ENCODE results near the gene SPATA45. TPM values are rescaled to one million over a fixed set of nuclear protein-coding genes. Genes with fewer than 3 reads are reported as not detected.
A peak's percentile ranks its signal among the peaks of the same experiment; 100 is the strongest.

SPATA45 gene
- total and polyA plus RNA-seq, 2 of the 13 experiments (the other 11 are each of a cell fraction or from before 2014, with no cell fraction given) = 0.17 to 0.64 TPM

- TF ChIP-seq RNF2 (conservative IDR thresholded peaks at IDR 0.05; ENCODE audit: low read depth) = no peak
- TF ChIP-seq ZKSCAN1 (IDR thresholded peaks at IDR 0.05; ENCODE audit: low read length) = no peak
- TF ChIP-seq SP140L (CRISPR knock-in tag; IDR thresholded peaks at IDR 0.05; ENCODE audit: borderline replicate concordance) = no peak
- TF ChIP-seq NAIF1 (CRISPR knock-in tag; IDR thresholded peaks at IDR 0.05; ENCODE audit: borderline replicate concordance) = no peak; the same call in 1 of the 2 replicates
- peak; percentile 21; the same call in 1 of the 2 replicates for TF ChIP-seq ZNF160 (CRISPR knock-in tag; IDR thresholded peaks at IDR 0.05)
- TF ChIP-seq FOSL1 (CRISPR knock-in tag; IDR thresholded peaks at IDR 0.05; ENCODE audit: borderline replicate concordance) = no peak
- no peak for TF ChIP-seq MAFK (conservative IDR thresholded peaks at IDR 0.05 in 1 of 2, IDR thresholded peaks at IDR 0.05 in 1 of 2; ENCODE audit: low read length in 2 of 2)
- peak; percentile 7 for TF ChIP-seq RBM39 (IDR thresholded peaks at IDR 0.05; ENCODE audit: low read depth, low read length, poor library complexity, severe bottlenecking)
- no peak for TF ChIP-seq CREB1 (IDR thresholded peaks at IDR 0.05)
- TF ChIP-seq CREB1 (CRISPR knock-in tag; IDR thresholded peaks at IDR 0.05) = no peak
- no peak for TF ChIP-seq SRF (IDR thresholded peaks at IDR 0.05; ENCODE audit: low read depth, low read length)
- TF ChIP-seq KAT7 (CRISPR knock-in tag; IDR thresholded peaks at IDR 0.05; ENCODE audit: borderline replicate concordance) = peak; percentile 77
- TF ChIP-seq ZNF382 (CRISPR knock-in tag; IDR thresholded peaks at IDR 0.05; ENCODE audit: borderline replicate concordance) = no peak
- TF ChIP-seq ZNF543 (CRISPR knock-in tag; IDR thresholded peaks at IDR 0.05) = no peak; the same call in 1 of the 2 replicates
- no peak for TF ChIP-seq RARG (CRISPR knock-in tag; IDR thresholded peaks at IDR 0.05; ENCODE audit: low read depth)
- TF ChIP-seq MZF1 (CRISPR knock-in tag; IDR thresholded peaks at IDR 0.05; ENCODE audit: borderline replicate concordance) = no peak; the same call in 1 of the 2 replicates
- TF ChIP-seq NFYC (CRISPR knock-in tag; IDR thresholded peaks at IDR 0.05) = no peak
- TF ChIP-seq ZNF607 (CRISPR knock-in tag; IDR thresholded peaks at IDR 0.05; ENCODE audit: borderline replicate concordance) = 0 out of 2 replicates have a peak, but pooled peaks have one; percentile 4
- no peak for TF ChIP-seq BORCS8-MEF2B (CRISPR knock-in tag; IDR thresholded peaks at IDR 0.05)
- peak; percentile 8; the same call in 1 of the 2 replicates for TF ChIP-seq TAF1 (CRISPR knock-in tag; IDR thresholded peaks at IDR 0.05)
- 0 out of 2 replicates have a peak, but pooled peaks have one; percentile 64 for TF ChIP-seq NFAT5 (CRISPR knock-in tag; IDR thresholded peaks at IDR 0.05)
- TF ChIP-seq IKZF4 (CRISPR knock-in tag; IDR thresholded peaks at IDR 0.05; ENCODE audit: borderline replicate concordance, low read depth, not compliant biosample characterization) = no peak
- peak; percentile 55; the same call in 1 of the 2 replicates for TF ChIP-seq ZNF563 (CRISPR knock-in tag; IDR thresholded peaks at IDR 0.05)
- no peak for TF ChIP-seq HIVEP1 (CRISPR knock-in tag; IDR thresholded peaks at IDR 0.05)
- no peak for TF ChIP-seq MTA3 (CRISPR knock-in tag; IDR thresholded peaks at IDR 0.05)
- TF ChIP-seq PTBP1 (IDR thresholded peaks at IDR 0.05; ENCODE audit: low read depth, low read length, poor library complexity, severe bottlenecking) = no peak
- TF ChIP-seq ZBTB8A (CRISPR knock-in tag; IDR thresholded peaks at IDR 0.05; ENCODE audit: borderline replicate concordance, low read depth) = no peak
These were observed 11.2 kb upstream of the SPATA45 start (continued) for GRCh38 chr1:212858461-212859265.

Data from HepG2 (cell line).